Hepatocyte (in vitro differentiated cells): ENCODE data around the gene GRXCR2.

Experiments
- EZH2 ChIP-seq: fragments of 200-600 bp; sonication (generic); IDR thresholded peaks from 2 replicates; pipeline ENCODE4 v1.6.1; 2016; ENCODE audit warnings: antibody characterized with exemption, mild to moderate bottlenecking, borderline replicate concordance
- EZH2phosphoT487 ChIP-seq: fragments of 200-600 bp; sonication (generic); IDR thresholded peaks from one replicate; pipeline ENCODE4 v1.6.1; 2018; ENCODE audit warnings: antibody characterized with exemption, mild to moderate bottlenecking, low read depth, moderate library complexity; ENCODE audit not compliant: unreplicated experiment, severe bottlenecking
- TF ChIP-seq, protein P1 (sequence below): fragments of 200-600 bp; sonication (generic); IDR thresholded peaks from 2 replicates; pipeline ENCODE4 v1.5.1; 2016; ENCODE audit warnings: antibody characterized with exemption, mild to moderate bottlenecking; ENCODE audit not compliant: poor library complexity

DNA sequence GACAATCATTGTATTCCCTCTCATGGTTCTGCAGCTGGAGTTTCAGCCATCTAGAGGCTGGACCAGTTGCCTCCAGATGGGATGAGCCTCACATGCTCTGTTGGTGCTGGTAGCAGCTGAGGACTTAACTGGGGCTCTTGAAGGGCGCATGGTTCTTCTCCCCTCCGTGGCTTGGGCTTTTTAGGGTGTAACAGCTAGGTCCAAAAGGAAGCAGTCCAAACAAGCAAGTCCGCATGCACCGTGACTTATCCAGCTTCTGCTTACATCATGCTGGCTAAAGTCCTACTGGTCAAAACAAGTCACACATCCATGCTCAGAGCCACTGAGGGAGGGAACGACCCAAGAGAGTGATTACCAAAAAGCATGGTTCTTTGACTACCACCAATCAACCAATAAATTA, 31.9 kb upstream of the GRXCR2 start:
- TF ChIP-seq, protein P1, sequence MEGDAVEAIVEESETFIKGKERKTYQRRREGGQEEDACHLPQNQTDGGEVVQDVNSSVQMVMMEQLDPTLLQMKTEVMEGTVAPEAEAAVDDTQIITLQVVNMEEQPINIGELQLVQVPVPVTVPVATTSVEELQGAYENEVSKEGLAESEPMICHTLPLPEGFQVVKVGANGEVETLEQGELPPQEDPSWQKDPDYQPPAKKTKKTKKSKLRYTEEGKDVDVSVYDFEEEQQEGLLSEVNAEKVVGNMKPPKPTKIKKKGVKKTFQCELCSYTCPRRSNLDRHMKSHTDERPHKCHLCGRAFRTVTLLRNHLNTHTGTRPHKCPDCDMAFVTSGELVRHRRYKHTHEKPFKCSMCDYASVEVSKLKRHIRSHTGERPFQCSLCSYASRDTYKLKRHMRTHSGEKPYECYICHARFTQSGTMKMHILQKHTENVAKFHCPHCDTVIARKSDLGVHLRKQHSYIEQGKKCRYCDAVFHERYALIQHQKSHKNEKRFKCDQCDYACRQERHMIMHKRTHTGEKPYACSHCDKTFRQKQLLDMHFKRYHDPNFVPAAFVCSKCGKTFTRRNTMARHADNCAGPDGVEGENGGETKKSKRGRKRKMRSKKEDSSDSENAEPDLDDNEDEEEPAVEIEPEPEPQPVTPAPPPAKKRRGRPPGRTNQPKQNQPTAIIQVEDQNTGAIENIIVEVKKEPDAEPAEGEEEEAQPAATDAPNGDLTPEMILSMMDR = no peak
- no peak for TF ChIP-seq EZH2
- TF ChIP-seq EZH2phosphoT487 = no peak
